ENCODE results near the gene LTB4R. TPM values are rescaled to one million over a fixed set of nuclear protein-coding genes. Genes with fewer than 3 reads are reported as not detected.

The LTB4R gene
- total RNA-seq, 1 donor from 2014 or later: 5.3 TPM

DNA sequence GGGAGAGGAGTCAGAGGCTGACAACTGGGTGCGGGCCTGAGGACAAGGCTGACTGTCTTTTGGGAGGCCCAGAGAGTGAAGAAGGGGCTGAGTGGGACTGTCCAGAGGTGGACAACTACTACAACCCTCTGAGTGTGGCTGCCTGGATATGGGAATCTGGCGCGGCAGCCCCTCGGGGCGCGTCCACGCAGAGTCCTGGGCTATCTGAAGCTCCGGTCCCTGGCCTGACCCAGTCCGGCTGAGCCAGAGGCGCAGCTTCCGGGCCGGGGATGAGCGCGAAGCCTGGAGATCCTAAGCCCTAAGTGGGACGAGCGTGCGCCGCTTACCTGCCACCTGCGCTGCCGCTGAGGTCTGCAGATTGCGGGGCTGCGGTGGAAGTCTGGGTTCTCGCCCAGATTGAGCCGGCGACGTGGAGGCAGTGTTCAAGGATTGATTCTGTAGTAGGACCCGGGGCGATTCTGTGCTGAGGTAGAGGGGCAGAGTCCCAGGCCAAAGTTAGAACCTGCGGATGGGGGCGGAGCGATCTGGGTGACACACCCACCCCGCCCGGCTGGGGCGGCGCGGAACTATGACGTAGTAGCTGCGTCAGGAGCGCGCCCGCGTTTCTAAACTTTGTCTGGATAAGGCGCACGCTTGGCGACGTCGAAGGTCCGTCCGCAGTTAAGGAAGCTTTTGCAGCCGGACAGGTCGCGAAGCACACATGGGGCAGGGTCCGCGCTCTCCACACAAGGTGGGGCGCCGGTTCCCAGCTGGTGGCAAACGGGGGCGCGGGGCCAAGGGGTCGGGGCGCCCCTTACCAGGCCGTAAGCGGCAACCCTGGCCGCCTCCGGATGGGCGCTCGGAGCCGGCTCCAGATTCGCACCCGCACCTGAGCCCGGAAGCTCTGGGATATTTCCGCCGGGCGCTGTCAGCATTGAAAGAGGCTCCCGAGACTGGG is 11.8 kb upstream of the LTB4R start, which contains the start of the genes DHRS1 and NOP9:
DHRS1 (minus strand) TSS at position 526 of the 937 bp plus-strand sequence. CDS start 674 bp downstream, outside the sequence.
NOP9 (plus strand) TSS at position 596 of the 937 bp plus-strand sequence; CDS start at position 701, 105 bp downstream.
- DNase-seq (ENCODE audit: extremely low read depth, low read depth, low spot score): no peak

DNA sequence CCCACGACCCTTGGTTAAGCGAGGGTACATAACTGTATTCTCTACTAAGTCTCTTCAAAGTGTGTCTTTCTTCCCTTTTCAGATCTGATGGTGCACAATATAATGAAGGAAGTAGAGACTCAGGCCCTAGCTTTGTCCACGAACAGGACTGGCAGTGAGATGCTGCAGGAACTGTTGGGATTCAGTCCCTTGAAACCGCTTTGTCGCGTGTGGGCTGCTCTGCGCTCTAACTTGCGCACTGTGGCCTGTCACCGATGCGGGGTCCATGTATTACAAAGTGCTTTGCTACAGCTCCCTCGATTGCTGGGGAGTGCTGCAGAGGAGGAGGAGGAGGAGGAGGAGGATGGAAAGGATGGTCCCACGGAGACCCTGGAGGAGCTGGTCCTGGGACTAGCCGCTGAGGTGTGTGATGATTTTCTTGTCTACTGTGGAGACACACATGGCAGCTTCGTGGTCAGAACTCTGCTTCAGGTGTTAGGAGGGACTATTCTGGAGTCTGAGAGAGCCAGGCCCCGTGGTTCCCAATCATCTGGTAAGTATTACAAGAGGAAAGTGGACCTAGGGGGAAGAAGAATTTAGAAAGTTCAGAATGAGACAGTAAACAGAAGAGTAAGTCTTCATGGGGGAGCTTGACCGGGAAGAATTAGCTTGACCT is 10.8 kb upstream of the LTB4R start:
- DNase-seq (ENCODE audit: extremely low read depth, low read depth, low spot score): no peak

DNA sequence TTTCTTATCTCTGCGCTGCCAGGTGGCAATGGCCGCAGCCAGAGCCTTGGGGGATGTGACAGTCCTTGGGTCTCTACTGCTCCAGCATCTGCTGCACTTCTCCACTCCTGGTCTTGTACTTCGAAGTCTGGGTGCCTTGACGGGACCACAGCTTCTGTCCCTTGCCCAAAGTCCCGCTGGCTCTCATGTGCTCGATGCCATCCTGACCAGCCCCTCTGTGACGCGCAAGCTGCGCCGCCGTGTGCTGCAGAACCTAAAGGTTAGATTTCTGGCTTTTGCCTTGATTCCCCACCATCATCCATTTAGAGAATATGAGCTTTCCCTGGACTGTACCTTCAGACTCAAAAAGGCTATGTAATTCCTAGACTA is 7.3 kb upstream of the LTB4R start:
- DNase-seq (ENCODE audit: extremely low read depth, low read depth, low spot score): no peak

DNA sequence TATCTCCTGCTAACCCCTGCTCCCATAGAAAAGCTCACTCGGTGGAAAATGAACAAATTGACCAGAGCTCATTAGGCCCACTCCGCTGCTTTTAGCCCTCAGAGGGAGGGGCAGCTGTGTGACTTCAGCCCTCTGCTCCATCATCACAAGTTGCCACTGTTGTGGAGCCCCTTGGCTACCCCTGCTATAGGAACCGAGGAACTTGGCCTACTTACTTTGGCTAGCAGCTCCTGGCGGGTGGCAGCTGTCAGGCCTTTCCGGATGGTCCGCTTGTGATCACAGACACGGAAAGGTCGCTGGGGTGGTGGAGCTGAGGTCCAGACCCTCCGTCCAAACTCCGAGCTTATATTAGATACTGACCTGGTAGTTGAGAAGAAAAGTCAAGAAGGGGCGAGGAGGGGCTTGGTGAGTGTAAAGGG is 4.1 kb upstream of the LTB4R start:
- no peak for DNase-seq (ENCODE audit: extremely low read depth, low read depth, low spot score)

DNA sequence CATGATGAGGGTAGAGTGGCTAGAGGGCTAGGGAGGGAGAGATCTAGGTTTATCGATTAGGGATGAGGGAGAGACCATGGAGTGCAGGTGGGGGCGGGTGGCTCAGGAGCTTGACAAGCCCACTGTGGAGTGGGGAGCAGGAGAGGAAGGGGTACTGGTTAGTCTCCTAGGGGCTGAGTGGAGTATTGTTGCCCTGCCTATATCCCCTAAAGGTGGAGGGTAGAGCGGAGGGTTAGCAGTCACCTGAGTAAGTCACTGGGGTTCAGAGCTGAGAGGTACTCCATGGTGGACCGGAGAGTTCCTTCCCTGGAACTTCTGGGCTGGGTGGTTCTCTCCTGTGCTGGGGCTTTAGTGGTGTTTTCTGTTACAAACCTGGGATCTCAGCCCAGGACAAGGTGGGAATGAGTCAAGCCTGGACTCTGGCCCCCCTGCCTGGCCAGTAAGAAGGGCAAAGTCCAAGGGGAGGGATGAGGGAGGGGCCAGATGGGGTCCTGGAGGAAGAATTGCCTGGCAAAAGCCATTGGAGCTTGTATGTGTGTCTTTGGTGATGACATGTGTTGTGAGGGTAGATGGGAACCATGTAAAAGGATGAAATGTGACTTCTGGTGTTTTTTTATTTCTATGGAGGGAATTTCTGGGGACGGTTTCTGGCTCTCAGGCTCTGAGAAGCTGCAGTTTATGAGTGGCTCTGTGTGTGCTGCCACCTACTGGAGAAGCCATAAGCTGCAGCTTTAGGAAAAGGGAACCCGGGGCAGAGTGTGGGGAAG is 3.5 kb upstream of the LTB4R start, which contains the start of gene CIDEB:
CIDEB (minus strand) TSS at position 403 of the 767 bp plus-strand sequence; CDS start at position 284, 119 bp downstream.
- no peak for DNase-seq (ENCODE audit: extremely low read depth, low read depth, low spot score)

DNA sequence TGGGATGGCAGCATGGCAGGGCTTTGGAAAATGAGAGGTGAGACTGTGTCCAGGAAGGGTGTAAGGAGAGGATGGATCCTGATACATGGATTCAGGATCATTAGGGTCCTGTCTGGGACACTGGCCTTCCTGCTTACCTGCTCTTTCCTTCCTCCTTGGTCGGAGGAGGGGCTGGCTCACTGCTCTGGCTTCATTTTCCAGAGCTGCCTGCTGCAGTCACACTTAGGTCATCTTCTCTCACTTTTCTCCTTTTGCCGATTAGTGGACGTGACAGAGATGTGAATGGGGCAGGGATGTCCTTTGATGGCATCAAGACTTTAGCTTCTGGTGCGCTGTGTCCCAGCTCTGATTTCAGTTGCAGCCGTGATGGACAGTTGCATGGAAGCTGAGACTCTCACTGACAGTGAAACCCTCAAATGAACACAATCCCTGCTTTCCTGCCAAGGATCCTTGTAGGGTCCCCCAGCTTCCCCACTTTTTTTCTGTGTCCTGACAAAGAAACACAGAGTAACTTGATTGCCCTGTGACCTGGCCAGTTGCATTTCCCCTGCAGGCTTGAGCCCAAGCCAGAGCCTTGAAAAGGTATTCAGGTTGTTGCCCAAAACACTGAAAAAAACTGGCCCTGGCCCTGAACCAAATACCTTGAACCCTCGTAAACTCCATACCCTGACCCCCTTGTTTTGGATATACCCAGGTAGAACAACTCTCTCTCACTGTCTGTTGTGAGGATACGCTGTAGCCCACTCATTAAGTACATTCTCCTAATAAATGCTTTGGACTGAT is 2.8 kb upstream of the LTB4R start:
- no peak for DNase-seq (ENCODE audit: extremely low read depth, low read depth, low spot score)

DNA sequence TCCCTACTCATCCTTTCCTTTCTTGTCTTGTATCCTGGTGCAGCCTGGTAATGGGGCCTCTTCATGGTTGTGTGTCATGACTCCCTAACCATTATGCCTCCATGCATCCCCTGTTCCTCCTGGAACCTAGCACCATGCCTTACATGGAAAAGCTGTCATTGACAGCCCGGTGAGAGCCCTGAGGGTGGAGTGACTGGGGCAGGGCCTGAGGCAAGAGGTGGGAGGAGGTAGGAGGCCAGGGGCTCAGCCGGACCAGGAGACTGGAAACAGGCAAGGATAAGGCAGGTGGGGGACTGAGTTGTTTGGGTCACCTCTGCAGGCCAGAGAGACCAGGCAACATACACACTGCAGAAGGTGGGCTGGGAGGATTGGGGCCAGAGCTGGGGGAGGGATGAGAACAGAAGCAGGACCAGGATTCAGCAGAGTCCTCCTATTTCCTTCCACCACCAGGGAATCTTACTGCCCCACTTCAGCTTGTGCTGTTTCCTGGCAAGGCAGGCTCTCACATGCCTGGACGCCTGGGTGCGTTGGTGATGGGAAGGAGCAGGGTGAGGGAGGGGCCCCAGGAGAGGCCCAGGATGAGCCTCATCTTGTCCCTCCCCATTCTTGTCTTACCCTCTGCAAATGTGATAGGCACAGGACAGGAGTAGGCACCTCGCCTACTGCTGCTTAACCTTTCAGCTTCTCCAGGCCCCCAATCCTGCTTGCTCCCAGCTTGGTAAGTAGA is 1.6 kb upstream of the LTB4R start, which contains the start of gene LTB4R2:
LTB4R2 (plus strand) TSS at position 603 of the 727 bp plus-strand sequence. CDS start 525 bp downstream, outside the sequence.
- no peak for DNase-seq (ENCODE audit: extremely low read depth, low read depth, low spot score)

DNA sequence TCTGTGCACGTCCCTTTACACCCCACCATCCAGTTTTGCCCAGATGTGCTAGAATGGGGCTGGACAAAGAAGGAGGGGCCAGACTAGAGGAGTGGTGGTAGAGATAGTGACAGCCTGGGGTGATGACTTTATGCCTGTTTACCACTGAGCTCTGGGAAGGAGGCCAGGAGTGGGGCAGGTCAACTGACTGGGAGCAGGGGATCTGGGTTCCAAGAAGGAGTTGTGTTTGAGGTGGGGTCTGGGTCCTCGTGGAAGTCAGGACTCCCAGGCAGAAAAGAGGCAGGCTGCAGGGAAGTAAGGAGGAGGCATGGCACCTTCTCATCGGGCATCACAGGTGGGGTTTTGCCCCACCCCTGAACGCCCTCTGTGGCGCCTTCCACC is 1.0 kb upstream of the LTB4R start:
- DNase-seq (ENCODE audit: extremely low read depth, low read depth, low spot score): no peak

DNA sequence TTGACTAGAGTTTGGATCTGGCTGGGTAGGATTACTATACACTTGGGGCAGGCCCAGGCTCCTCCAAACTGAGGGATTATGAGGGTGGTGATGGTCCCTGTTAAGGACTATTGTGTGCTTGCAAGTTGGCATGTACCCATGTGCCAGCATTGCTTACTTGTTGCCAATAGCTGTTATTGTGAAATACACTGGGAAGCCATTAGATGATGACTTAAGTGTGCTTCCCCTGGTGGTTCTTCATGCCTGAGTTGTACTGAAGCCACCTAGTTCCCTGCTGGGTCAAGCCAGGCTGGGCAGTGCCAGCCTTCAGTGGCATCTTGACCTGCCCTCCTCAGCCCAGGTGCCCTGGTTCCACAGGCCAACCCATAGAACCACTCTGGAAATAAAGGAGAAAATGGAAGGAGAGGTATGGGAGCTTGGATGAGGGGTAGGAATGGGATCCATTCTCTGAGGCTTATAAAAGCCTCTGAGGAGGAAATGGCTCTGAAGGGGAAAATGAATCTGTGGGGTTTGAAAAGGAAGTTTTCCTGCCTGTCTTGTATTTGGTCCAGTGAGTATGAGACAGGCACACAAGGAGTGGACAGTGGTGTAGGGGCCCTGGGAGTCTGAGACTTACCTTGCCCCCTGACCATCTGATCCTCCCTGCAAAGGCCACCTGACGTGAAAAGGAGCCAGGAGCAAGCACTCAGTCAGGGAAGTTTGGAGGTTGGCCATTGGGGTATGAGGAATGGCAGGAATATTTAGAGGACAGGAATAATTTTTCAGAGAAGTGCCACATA is 724 bp downstream of the LTB4R start:
- DNase-seq (ENCODE audit: extremely low read depth, low read depth, low spot score): no peak

DNA sequence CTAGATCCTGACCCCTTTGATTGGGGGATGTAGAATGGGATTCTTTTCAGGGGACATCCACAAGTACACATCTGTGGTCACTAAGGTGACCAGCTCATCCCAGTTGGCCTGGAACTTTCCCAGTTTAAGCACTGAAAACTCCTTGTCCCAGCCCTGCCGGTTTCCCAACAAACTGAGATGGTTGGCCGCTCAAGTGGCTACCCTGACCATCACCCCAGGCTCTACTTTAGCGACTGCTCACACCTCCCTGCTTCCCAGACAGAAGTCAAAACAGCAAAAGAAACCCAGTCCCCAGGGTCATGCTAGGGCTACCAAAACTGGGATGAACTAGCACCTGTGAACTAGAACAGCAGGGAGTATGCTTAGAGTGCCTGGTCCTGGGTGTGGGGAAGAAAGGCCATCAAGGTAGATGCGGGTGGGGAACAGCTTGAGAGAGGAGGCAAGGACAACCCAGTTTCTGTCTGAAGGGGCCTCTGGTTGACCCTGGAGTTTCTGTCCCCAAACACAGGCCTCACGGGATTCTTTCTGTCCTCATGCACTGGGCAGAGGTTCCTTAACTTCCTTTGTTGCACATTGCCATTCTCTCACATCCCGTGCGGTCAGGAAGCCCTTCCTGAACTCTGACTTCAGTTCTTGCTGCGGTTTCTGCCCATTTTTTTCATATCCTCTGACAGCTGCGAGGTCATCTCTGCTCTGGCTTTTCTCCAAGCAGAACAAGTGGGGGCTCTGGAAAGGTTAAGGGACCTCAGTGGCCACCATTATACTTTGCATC is 1.6 kb downstream of the LTB4R start:
- DNase-seq (ENCODE audit: extremely low read depth, low read depth, low spot score): no peak

DNA sequence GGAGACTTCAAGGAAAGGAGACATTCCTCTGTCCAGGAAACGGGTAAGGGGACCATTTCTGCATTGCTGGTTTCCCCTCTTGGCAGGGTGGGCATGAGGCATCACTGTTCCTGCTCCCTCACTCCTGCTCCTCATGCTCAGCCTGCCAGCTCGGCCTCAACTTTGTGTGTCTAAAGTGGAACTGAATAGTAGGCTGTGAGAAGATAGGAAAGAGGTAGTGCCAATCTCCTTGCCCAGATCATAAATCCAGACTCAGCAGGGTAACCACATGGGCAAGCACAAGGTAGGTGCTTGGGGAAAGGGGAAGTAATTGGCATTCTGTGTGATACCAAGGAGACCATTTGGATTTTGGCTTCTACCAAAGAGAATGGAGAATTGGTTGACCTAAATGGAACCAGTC is 2.6 kb downstream of the LTB4R start:
- no peak for DNase-seq (ENCODE audit: extremely low read depth, low read depth, low spot score)

DNA sequence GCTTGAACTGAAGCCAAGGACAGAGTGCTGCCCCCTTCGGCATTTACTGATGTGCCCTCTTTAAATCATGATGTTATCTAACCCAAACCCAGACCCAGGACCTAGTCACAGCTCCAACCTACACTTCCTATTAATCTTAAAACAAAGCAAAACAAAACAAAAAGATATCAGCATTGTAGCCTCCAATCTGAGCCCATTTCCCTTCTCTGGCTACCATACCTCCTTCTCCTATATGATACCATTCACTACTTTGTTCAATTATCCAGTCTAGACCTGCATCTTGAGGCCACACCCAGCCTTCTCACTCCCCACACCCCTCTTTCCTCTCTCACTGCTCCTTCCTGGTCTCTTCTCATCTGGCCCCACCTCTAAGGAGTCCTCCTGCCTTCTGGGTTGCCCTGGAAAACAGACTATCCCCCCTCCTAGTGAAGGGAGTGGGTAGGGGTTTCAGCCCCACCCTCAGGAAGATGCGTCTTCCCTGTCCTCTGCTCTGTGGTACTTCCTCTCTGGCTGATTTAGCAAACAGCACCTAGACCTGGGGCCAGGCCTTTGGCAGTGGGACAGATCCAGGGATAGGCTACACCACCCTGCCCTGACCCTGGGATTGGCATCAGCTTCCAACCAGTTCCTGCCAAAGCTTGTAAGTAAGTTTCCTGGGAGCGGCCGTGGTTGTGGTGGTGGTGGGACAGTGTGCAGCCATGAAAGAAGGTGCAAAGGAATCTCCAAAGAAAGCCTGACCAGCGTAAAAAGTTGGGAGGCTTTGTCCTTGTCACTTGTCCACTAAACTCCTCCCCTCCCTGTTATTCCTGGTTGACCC is 3.3 kb downstream of the LTB4R start:
- DNase-seq (ENCODE audit: extremely low read depth, low read depth, low spot score): no peak

DNA sequence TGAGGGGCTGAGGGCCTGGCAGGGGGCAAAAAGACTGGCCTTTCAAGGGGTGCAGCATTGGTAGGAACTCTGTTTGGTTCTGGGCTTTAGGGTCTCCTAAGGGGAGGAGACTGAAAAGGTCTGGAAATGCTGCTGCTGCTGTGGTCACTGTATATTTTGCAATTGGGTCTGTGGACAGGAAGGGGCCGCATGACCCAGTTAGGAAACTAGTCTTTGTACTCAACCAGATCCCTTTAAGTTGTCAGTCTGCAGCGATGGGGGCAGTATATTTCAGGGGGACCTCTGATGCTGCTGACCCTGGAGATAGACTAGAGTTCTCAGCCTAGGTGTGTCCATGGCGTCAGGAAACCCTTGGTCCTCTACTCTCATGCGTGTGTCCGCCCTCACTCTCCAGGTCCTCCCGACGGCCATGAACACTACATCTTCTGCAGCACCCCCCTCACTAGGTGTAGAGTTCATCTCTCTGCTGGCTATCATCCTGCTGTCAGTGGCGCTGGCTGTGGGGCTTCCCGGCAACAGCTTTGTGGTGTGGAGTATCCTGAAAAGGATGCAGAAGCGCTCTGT is 4.0 kb downstream of the LTB4R start:
- DNase-seq (ENCODE audit: extremely low read depth, low read depth, low spot score): no peak

DNA sequence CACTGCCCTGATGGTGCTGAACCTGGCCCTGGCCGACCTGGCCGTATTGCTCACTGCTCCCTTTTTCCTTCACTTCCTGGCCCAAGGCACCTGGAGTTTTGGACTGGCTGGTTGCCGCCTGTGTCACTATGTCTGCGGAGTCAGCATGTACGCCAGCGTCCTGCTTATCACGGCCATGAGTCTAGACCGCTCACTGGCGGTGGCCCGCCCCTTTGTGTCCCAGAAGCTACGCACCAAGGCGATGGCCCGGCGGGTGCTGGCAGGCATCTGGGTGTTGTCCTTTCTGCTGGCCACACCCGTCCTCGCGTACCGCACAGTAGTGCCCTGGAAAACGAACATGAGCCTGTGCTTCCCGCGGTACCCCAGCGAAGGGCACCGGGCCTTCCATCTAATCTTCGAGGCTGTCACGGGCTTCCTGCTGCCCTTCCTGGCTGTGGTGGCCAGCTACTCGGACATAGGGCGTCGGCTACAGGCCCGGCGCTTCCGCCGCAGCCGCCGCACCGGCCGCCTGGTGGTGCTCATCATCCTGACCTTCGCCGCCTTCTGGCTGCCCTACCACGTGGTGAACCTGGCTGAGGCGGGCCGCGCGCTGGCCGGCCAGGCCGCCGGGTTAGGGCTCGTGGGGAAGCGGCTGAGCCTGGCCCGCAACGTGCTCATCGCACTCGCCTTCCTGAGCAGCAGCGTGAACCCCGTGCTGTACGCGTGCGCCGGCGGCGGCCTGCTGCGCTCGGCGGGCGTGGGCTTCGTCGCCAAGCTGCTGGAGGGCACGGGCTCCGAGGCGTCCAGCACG is 4.7 kb downstream of the LTB4R start:
- no peak for DNase-seq (ENCODE audit: extremely low read depth, low read depth, low spot score)

DNA sequence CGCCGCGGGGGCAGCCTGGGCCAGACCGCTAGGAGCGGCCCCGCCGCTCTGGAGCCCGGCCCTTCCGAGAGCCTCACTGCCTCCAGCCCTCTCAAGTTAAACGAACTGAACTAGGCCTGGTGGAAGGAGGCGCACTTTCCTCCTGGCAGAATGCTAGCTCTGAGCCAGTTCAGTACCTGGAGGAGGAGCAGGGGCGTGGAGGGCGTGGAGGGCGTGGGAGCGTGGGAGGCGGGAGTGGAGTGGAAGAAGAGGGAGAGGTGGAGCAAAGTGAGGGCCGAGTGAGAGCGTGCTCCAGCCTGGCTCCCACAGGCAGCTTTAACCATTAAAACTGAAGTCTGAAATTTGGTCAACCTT is 5.3 kb downstream of the LTB4R start:
- no peak for DNase-seq (ENCODE audit: extremely low read depth, low read depth, low spot score)
